HG02678 (cell line): Measurements from ENCODE around the gene GJB5.
"Not testable (repeated sequence)": the region's sequence is repeated elsewhere in the genome, so short reads cannot be mapped to it uniquely, and the experiment has no call there.

Experiments
- ATAC-seq: cut with Tn5 transposase; IDR thresholded peaks from one replicate; pipeline ENCODE4 v1.9.1; 2021; ENCODE audit warnings: mild to moderate bottlenecking, moderate library complexity; ENCODE audit not compliant: unreplicated experiment

GJB5 gene

DNA sequence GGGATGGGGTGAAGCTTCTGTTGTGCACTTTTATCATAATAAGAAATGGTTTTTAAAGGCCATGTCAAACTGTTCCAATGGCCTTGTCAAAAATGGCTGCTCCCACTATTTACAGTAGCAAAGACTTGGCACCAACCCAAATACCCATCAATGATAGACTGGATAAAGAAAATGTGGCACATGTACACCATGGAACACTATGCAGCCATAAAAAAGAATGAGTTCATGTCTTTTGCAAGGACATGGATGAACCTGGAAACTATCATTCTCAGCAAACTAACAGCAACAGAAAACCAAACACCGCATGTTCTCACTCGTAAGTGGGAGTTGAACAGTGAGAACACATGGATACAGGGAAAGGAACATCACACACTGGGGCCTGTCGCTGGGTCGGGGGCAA, 18.3 kb downstream of the GJB5 start:
- ATAC-seq = not testable (repeated sequence)

DNA sequence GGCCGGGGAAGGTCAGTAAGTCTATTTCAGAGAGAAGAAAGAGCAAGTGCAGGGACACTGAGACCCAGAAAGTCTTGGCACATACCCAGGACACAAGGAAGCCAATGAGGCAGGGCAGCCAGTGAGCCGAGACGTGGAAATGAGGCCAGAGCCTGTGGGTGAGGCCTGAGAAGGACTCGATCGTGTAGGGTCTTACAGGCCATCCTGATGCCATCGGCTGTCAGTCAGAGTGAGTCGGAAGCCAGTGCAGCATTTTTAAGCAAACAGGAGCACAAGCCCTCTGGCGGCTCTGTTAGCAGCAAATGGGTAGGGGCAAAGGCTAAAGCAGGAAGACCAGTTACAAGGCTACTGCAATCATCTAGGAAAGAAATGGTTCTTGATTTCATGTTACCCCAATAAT, 20.1 kb downstream of the GJB5 start:
- ATAC-seq = no peak

DNA sequence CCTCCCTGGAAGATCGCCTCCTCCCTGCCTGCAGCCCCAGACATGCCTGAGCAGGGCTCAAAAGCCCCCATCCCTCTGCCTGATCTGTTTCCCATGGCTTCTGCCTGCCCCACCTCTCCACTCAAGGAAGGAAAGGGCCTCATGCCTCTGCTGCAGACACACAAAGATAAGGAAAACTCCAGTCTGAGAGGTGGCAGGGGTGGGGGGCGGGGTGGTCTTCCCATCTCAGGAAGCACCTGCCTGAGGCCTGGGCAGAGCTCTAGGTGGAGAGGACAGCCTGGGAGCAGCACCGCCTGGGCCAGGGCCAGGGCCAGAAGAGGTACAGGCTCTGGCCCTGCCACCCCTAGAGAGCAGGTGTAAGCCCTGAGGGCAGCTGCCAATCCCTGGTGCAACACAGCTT, 22.1 kb downstream of the GJB5 start:
- ATAC-seq = no peak

DNA sequence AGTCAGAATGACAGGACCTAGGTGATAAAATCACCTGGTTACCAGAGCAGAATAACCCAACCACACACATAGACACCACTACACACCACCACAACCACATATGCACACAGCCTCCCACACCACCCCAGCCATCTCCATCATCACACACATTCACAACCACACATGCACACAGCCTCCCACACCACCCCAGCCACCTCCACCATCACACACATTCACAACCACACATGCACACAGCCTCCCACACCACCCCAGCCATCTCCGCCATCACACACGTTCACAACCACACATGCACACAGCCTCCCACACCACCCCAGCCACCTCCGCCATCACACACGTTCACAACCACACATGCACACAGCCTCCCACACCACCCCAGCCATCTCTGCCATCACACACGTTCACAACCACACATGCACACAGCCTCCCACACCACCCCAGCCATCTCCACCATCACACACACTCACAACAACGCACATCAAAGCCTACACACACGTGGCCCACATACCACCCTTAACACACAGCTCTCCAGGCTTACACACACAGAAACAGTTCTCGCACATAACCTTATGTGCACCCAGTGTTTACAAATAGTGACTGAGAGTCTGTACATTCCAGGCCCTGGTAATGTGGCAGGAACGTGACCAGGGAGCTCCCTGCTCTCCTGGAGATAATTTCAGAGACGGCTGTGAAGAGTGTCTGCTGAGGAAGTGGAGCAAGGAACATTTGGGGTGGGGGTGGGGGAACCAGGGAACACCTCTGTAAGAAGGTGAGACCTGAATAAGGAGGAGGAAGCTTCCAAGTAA, 22.9 kb downstream of the GJB5 start:
- no peak for ATAC-seq

DNA sequence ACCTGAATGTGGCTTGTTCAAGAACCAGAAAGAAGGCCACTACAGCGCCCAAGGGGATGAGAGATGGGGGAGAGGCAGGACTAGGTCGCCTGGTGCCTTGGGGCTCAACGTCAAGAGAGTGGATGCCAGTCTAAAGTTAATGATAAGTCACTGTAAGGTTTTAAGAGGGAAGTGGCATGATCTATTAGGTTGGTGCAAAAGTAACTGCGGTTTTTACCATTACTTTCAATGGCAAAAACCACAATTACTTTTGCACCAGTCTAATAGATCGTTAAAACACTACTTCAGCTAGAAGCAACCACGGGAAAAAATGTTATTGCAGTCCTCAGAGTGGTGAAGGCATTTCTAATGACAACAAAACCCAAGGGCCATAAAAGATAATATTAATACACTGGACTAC, 23.5 kb downstream of the GJB5 start:
- no peak for ATAC-seq

DNA sequence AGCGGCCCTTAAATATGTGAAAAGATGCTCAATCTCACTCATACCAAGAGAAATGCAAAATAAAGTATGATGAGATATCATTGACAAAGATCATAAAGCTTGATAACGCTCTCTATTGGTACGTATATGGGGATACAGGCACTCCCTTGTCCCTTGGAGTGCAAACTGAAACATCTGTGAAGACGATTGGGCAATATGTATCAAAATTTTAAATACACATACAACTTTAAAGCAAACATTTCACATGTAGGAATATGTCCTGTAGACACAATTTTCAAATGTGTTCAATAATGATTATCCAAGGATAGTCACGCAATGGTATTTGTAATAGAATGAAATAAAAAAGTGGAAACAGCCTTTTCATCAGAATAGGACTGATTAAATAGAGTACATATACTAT, 24.2 kb downstream of the GJB5 start:
- ATAC-seq = no peak

DNA sequence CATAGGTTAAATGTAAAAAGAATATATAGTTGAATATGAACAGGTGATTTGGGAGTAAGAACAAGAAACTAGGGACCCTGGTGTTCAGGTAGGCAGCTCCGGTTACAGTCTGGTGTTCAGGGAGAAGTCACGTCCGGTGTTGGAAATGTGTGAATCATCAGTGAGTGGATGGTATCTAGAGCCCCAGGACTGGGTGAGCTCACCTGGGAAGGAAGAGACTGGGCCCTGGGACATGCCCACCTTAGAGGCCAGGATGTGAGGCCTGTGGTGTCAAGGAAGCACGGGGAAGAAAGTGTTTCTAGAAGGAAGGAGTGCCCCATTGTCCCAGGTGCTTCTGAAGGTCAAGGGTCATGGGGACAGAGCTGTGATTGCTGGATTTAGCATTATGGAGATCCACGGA, 24.7 kb downstream of the GJB5 start:
- no peak for ATAC-seq

DNA sequence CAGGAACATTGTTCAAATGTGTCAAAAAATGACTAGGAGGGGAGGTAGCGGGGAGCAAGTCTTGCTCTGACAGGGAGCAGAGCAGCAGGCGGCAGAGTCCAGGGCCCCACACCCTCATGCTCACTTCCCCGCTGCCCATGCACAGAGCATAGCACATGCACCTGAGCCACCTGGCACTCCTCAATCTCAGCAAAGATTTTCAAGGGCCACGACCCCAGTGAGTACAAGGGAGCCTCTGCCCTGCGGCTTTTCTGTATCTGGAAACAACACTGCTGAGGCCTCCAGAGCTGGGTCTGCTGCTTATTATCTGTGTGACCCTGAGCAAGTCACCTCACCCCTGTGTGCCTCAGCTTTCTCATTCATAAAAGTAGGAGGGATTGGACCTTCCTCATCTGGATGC, 25.1 kb downstream of the GJB5 start:
- no peak for ATAC-seq

DNA sequence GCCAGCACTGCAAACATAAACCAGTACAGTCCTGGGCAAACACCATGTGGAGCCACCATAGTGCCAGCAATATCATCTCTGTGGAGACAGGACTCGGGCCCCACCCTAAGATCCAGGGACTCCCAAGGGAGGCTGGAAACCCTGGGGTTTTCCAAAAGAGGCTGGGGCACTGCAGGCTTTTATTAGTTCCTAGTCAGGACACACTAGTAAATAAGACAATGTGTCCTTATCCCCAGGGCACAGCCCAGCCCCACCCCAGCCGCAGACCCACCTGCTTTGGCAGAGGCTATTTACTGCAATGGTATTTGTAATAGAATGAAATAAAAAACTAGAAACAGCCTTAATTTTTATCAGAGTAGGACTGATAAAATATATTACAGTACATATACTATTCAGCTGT, 25.7 kb downstream of the GJB5 start:
- no peak for ATAC-seq

DNA sequence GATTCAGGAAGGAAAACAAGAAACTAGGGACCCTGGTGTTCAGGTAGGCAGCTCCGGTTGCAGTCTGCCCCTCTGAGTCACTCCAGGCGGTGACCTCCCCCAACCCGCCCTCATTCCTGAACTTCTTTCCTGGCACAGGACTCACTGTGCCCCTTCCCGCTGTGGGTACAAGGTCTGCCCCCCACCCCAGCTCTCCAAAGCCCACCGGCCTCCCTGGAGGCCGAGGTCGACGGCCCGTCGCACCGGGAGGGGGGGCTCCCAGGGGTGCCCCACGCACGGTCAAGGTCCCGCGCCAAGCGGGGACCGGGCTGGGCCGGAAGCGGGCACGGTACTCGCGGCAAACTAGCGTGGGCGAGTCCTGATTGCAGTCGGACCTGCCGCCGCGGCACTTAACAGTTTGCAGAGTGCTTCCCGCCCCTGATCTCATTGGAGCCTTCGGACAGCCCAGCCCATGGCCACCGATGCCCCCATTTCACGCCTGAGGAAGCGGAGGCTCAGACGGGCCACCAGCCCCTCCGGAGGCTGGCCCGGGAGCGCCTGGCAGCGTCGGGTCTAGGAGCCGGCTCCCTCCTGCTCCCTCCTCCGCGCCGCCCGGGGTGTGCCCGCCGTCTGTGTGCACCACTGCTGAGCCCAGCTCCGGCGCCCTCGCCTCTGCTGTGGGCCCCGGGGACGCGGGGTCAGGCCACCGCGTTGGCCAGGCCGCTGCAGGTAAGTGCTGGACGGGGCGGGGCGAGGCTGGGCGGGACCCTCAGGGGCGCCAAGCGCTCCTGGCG, 26.4 kb downstream of the GJB5 start, which contains the start of gene GJB3:
GJB3 (plus strand) TSS at position 144 of the 773 bp plus-strand sequence. CDS start 3,549 bp downstream, outside the sequence.
- ATAC-seq = no peak

DNA sequence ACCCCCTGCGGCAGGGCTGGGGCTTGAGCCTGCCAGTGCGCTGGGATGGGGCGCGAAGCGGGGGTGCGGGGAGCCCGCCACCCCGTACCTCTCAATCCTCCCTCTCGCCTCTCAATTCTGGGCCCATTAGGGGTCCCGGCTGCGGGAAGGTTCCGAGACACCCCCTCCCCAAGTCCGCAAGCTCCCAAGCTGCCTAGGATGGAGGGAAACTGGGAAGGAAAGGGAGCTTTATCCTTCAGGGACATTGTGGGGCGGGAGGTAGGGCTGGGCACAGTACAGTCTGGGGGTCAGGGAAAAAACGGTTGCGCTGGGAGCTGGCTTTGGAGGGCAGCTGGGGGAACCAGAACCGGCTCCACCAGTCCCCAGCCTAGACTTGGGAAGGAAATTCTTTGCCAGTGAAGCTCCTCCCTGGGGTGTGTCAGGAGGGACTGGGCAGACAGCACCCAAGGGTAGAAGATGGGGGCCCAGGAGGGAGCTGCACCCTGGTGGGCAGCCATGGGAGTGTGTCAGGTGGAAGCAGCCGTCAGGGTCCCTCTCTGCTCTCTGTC, 27.1 kb downstream of the GJB5 start:
- ATAC-seq = no peak

DNA sequence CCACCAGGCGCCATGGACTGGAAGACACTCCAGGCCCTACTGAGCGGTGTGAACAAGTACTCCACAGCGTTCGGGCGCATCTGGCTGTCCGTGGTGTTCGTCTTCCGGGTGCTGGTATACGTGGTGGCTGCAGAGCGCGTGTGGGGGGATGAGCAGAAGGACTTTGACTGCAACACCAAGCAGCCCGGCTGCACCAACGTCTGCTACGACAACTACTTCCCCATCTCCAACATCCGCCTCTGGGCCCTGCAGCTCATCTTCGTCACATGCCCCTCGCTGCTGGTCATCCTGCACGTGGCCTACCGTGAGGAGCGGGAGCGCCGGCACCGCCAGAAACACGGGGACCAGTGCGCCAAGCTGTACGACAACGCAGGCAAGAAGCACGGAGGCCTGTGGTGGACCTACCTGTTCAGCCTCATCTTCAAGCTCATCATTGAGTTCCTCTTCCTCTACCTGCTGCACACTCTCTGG, 29.9 kb downstream of the GJB5 start:
- no peak for ATAC-seq

DNA sequence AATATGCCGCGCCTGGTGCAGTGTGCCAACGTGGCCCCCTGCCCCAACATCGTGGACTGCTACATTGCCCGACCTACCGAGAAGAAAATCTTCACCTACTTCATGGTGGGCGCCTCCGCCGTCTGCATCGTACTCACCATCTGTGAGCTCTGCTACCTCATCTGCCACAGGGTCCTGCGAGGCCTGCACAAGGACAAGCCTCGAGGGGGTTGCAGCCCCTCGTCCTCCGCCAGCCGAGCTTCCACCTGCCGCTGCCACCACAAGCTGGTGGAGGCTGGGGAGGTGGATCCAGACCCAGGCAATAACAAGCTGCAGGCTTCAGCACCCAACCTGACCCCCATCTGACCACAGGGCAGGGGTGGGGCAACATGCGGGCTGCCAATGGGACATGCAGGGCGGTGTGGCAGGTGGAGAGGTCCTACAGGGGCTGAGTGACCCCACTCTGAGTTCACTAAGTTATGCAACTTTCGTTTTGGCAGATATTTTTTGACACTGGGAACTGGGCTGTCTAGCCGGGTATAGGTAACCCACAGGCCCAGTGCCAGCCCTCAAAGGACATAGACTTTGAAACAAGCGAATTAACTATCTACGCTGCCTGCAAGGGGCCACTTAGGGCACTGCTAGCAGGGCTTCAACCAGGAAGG, 30.5 kb downstream of the GJB5 start:
- ATAC-seq = no peak

DNA sequence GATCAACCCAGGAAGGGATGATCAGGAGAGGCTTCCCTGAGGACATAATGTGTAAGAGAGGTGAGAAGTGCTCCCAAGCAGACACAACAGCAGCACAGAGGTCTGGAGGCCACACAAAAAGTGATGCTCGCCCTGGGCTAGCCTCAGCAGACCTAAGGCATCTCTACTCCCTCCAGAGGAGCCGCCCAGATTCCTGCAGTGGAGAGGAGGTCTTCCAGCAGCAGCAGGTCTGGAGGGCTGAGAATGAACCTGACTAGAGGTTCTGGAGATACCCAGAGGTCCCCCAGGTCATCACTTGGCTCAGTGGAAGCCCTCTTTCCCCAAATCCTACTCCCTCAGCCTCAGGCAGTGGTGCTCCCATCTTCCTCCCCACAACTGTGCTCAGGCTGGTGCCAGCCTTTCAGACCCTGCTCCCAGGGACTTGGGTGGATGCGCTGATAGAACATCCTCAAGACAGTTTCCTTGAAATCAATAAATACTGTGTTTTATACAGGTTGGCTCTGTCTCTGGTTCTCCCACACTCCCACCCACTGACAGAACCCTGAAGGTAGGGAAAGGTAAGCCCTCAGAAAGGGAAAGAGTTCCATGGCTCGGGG, 31.1 kb downstream of the GJB5 start:
- ATAC-seq = no peak

DNA sequence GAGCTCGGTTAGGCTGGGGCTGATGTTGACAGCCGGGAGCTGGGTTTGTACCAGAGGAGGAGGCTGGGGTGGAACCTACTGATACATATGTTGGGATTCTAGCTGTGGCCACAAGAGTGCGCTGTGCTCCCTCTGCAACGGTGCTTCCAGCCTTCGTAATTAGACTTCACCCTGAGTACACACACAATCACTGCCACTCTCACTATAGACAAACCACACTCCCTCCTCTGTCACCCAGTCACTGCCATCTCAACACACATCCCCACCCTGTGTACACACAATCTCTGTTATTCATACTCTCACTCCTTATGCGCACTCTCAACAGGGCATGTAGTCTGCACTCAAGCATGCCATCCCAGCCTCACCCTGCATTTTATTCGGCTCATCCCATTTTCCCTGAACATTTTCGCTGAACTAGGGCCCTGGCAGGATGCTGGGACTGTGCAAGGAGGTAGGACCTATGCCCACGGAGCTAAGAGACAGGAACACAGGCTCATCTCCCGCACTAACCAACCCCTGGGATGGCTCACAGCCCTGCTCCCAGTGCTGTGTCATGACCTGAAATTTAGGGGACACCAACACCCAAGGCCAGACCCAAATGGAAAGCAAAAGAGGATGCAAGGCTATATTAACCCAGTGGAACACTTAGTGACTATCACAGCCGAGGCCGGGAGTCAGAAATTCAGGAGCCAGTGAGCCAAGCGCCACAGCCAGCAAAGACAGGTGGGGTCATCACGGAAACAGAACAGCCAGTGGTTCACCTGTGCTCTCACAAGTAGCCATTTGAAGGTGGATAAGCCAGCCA, 31.9 kb downstream of the GJB5 start:
- ATAC-seq = peak; percentile 51

DNA sequence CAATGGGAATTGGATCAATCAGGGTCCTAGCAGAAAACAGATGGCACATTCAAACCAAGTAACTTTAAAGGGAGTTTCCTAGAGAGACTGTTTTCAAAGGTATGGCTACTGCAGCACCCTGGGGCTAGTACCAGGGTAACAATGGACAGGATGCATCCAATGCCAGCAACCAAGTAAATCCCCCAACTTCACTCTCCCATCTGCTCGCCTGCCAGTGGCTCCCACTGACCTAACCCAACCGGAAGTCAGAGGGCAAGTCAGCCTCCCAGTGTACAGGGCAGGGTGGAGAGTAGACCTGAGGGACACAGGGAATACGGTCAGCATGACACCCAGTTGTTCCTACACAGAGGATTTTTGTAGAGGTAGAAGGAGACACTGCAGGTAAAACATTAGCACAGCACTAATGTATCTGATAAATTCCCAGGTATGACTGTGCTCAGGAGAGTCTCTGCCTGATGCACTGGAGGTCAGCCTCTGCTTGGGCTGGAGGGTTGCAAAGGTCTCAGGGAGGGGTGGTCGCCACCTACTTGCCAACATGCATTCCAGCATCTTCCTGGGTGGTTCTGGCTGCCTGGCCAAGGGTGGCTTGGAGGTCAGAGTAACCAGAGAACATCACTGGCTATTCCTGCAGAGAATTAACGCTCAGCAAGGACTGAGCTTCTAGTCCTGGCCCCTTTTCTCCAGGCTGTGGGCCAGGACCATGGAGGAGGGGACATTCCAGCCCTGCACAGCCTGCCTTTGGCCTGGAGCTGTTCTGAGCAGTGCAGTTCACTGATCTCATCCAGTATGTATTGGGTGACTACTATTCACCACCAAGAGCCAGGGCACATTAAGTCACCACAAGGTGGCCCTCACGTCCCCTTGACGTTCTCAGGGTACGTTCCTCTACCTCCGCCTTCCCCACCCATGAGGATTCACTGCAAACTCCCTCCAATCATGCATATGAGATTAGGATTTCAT, 32.9 kb downstream of the GJB5 start:
- no peak for ATAC-seq

DNA sequence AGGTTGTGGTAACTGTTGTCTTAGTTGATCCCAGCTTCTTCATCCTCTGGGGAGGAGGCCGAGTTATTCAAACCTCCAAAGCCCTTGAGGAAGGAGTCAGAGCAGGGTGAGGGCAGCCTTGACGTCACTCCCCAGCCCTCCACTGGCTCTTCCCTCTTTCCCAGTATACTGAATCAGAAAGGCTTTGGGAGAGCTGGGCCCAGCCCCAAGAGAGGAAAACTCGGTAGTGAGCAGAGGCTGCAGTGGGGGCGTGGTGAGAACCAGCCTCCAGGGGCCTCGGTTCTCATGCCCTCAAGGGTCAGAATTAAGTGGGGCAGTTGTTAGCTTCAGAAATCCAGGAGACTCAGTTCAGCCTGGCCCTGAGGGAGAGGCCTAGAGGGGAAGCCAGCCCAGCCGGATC, 36.1 kb downstream of the GJB5 start:
- ATAC-seq = no peak

DNA sequence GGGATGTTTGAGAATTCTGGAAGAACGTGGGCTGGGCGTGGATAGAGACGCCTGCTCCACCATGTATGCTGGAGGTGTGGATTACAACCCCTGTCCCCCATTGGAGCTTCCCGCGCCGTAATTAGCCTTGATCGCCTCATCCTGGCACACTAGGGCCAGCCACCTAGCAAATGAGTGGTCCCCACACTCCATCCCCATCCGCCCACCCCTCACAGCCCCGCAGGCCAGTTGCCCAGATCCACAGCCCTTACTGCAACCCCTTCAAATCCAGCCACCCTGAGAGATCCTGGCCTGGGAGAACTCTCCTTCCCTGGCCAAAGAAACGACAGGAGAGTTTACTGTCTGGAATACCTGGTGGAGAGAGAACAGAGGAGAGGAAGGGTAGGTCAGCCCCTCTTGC, 37.6 kb downstream of the GJB5 start:
- ATAC-seq = no peak
